SK-N-MC (cell line): Measurements from ENCODE around the gene MT1X.

ENCODE experiments used
- EZH2 ChIP-seq: fragments of 200-600 bp; sonication (generic); IDR thresholded peaks from one replicate; pipeline ENCODE4 v1.6.1; 2017; ENCODE audit warnings: antibody characterized with exemption
- FOXP2 ChIP-seq: optimal IDR thresholded peaks from 2 replicates; pipeline ENCODE3; 2011; ENCODE audit warnings: mild to moderate bottlenecking, moderate library complexity; ENCODE audit not compliant: insufficient read depth; ENCODE audit errors: extremely low read length, control extremely low read depth
- POLR2AphosphoS5 ChIP-seq: IDR thresholded peaks from 2 replicates; pipeline ENCODE4 v1.6.1; 2012; ENCODE audit warnings: mild to moderate bottlenecking, low read depth, low read length, borderline replicate concordance

- TF ChIP-seq EZH2 = no peak
- TF ChIP-seq POLR2AphosphoS5 = no peak
- no peak for TF ChIP-seq FOXP2
Observed at GRCh38 chr16:56728980-56729734, 46.9 kb downstream of the MT1X start.
